HepG2 (cell line): Measurements from ENCODE around the gene FITM1. TPM values are rescaled to one million over a fixed set of nuclear protein-coding genes. Genes with fewer than 3 reads are reported as not detected.

ENCODE experiments used
- EHMT2 ChIP-seq: fragments of 200-600 bp; sonication (generic); IDR thresholded peaks from 2 replicates; pipeline ENCODE4 v1.7.0; 2017; ENCODE audit warnings: antibody characterized with exemption, low read depth, low read length, borderline replicate concordance
- ELF3 ChIP-seq: IDR thresholded peaks from 2 replicates; pipeline ENCODE4 v1.6.1; 2016; ENCODE audit warnings: missing genetic modification reagents, missing compliant biosample characterization
- GPN1 ChIP-seq: sonication (generic); formaldehyde crosslinking; IDR thresholded peaks from 2 replicates; pipeline ENCODE4 v1.5.1; 2020; ENCODE audit warnings: missing genetic modification reagents, borderline replicate concordance
- KDM4B ChIP-seq: sonication (generic); formaldehyde crosslinking; IDR thresholded peaks from 2 replicates; pipeline ENCODE4 v1.4.0; 2020; ENCODE audit warnings: missing genetic modification reagents
- MIXL1 ChIP-seq: IDR thresholded peaks from 2 replicates; pipeline ENCODE4 v1.6.1; 2016
- NR2F2 ChIP-seq: IDR thresholded peaks from 2 replicates; pipeline ENCODE4 v1.6.1; 2012; ENCODE audit warnings: low read depth, inconsistent platforms, borderline replicate concordance
- SIN3A ChIP-seq: IDR thresholded peaks from 2 replicates; pipeline ENCODE4 v1.6.1; 2011; ENCODE audit warnings: low read depth, mild to moderate bottlenecking, control low read depth, low read length, borderline replicate concordance
- TRIM24 ChIP-seq: sonication (generic); formaldehyde crosslinking; IDR thresholded peaks from 2 replicates; pipeline ENCODE4 v1.8.0; 2022; ENCODE audit warnings: mild to moderate bottlenecking, missing genetic modification reagents
- YEATS2 ChIP-seq: sonication (generic); formaldehyde crosslinking; IDR thresholded peaks from 2 replicates; pipeline ENCODE4 v1.4.0; 2020; ENCODE audit warnings: missing genetic modification reagents, borderline replicate concordance
- ZBTB7B ChIP-seq: sonication (generic); formaldehyde crosslinking; IDR thresholded peaks from 2 replicates; pipeline ENCODE4 v1.4.0; 2020; ENCODE audit warnings: missing genetic modification reagents
- ZMYM3 ChIP-seq: sonication (generic); formaldehyde crosslinking; IDR thresholded peaks from 2 replicates; pipeline ENCODE4 v1.5.1; 2020; ENCODE audit warnings: mild to moderate bottlenecking, missing genetic modification reagents
- ZNF232 ChIP-seq: sonication (generic); formaldehyde crosslinking; IDR thresholded peaks from 2 replicates; pipeline ENCODE4 v1.4.0; 2020; ENCODE audit warnings: missing genetic modification reagents, borderline replicate concordance
- ZNF333 ChIP-seq: sonication (generic); formaldehyde crosslinking; IDR thresholded peaks from 2 replicates; pipeline ENCODE4 v1.4.0; 2020; ENCODE audit warnings: mild to moderate bottlenecking, missing genetic modification reagents, borderline replicate concordance
- ZNF367 ChIP-seq: sonication (generic); formaldehyde crosslinking; IDR thresholded peaks from 2 replicates; pipeline ENCODE4 v1.4.0; 2020; ENCODE audit warnings: missing genetic modification reagents, borderline replicate concordance
- ZNF432 ChIP-seq: sonication (generic); formaldehyde crosslinking; IDR thresholded peaks from 2 replicates; pipeline ENCODE4 v1.5.0; 2020; ENCODE audit warnings: missing genetic modification reagents, mild to moderate bottlenecking, borderline replicate concordance
- ZNF484 ChIP-seq: sonication (generic); formaldehyde crosslinking; IDR thresholded peaks from 2 replicates; pipeline ENCODE4 v1.5.1; 2020; ENCODE audit warnings: mild to moderate bottlenecking, low read depth, missing genetic modification reagents, borderline replicate concordance
- ZNF75D ChIP-seq: sonication (generic); formaldehyde crosslinking; IDR thresholded peaks from 2 replicates; pipeline ENCODE4 v1.8.1; 2023; ENCODE audit warnings: missing genetic modification reagents, mild to moderate bottlenecking, borderline replicate concordance
- ZNF776 ChIP-seq: sonication (generic); formaldehyde crosslinking; IDR thresholded peaks from 2 replicates; pipeline ENCODE4 v1.4.0; 2020; ENCODE audit warnings: mild to moderate bottlenecking, missing genetic modification reagents
- ZNF781 ChIP-seq: sonication (generic); formaldehyde crosslinking; IDR thresholded peaks from 2 replicates; pipeline ENCODE4 v1.5.1; 2020; ENCODE audit warnings: borderline replicate concordance, mild to moderate bottlenecking, missing genetic modification reagents; ENCODE audit errors: not compliant biosample characterization
- polyA plus RNA-seq, 8 experiments: library from polyadenylated mRNA; depleted of rRNA in 3 of 8; stranded (reverse) in 7 of 8; unstranded in 1 of 8; fragments of >200 nt; fragmentation: Illumina TruSeq in 4 of 8; extraction: Trizol in 4 of 8; gene quantifications; 2 replicates each; pipeline versions ENCODE4 v1.2.1 to v1.2.3, GENCODE V29; 2011 to 2016; ENCODE audit warnings: low read depth in 4 of 8, missing spikeins in 1 of 8, mixed read lengths in 1 of 8; ENCODE audit not compliant: insufficient read depth in 1 of 8
- total RNA-seq, 5 experiments: library from RNA; depleted of rRNA; stranded (reverse); fragments of >200 nt; fragmentation: Illumina TruSeq; extraction: Trizol; gene quantifications; 2 replicates each; pipeline ENCODE4 v1.2.3, GENCODE V29; 2016; ENCODE audit warnings: low read depth in 1 of 5
- TF ChIP-seq, protein P1 (sequence below): sonication (generic); formaldehyde crosslinking; IDR thresholded peaks from 2 replicates; pipeline ENCODE4 v1.5.1; 2020; ENCODE audit warnings: missing genetic modification reagents, mild to moderate bottlenecking, borderline replicate concordance
- TF ChIP-seq, protein P2 (sequence below): sonication (generic); formaldehyde crosslinking; IDR thresholded peaks from 2 replicates; pipeline ENCODE4 v1.8.1; 2023; ENCODE audit warnings: missing genetic modification reagents, mild to moderate bottlenecking, borderline replicate concordance
- TF ChIP-seq, protein P3 (sequence below): sonication (generic); formaldehyde crosslinking; IDR thresholded peaks from 2 replicates; pipeline ENCODE4 v1.5.0; 2020; ENCODE audit warnings: missing genetic modification reagents
- TF ChIP-seq, protein P4 (sequence below): sonication (generic); formaldehyde crosslinking; IDR thresholded peaks from 2 replicates; pipeline ENCODE4 v1.4.0; 2020; ENCODE audit warnings: missing genetic modification reagents, borderline replicate concordance

The FITM1 gene
- total and polyA plus RNA-seq, 2 of the 13 experiments (the other 11 are each of a cell fraction or from before 2014, with no cell fraction given) = 2.7 to 5.8 TPM

DNA sequence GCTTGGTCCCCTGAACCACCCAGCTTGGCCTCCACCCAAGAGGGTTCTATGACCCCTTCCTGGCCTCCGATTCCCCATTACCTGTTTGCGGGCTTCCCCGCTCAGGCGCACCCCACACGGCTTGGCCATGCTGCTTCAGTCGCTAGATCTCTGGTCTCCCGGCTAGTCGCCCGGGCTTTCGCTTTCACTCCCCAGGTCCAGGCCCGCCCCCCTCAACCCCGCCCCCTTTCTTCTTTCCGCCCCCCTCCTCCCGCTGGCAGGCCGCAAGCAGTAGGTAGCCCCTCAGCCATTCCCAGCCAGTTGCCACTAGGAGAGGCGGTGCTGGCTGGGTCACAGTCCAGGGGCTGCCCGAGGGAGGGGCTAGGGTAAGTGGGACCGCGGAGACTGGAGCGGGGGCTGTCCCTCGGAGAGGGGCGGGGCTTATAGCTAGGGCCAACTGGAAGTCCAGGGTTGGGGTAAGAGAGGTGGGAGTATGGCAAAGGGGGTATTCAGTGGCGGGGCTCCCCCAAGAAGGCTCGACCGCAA is 16.1 kb downstream of the FITM1 start, which contains the start of gene PSME2 (continued):
- TF ChIP-seq ZNF333 (CRISPR knock-in tag) = peak; percentile 80; the same call in 1 of the 2 replicates
- no peak for TF ChIP-seq ZNF232 (CRISPR knock-in tag)
- peak; percentile 11; the same call in 1 of the 2 replicates for TF ChIP-seq MIXL1 (CRISPR knock-in tag)
- TF ChIP-seq ZNF484 (CRISPR knock-in tag) = no peak
- peak; percentile 20; the same call in 1 of the 2 replicates for TF ChIP-seq KDM4B (CRISPR knock-in tag)
- peak; percentile 88; the same call in 1 of the 2 replicates for TF ChIP-seq SIN3A
- TF ChIP-seq ZNF781 (CRISPR knock-in tag) = peak; percentile 41
- TF ChIP-seq ELF3 (CRISPR knock-in tag) = peak; percentile 43; the same call in 1 of the 2 replicates
- peak; percentile 71 for TF ChIP-seq ZMYM3
- TF ChIP-seq TRIM24 = no peak
- no peak for TF ChIP-seq ZNF367 (CRISPR knock-in tag)
- TF ChIP-seq, protein P1, sequence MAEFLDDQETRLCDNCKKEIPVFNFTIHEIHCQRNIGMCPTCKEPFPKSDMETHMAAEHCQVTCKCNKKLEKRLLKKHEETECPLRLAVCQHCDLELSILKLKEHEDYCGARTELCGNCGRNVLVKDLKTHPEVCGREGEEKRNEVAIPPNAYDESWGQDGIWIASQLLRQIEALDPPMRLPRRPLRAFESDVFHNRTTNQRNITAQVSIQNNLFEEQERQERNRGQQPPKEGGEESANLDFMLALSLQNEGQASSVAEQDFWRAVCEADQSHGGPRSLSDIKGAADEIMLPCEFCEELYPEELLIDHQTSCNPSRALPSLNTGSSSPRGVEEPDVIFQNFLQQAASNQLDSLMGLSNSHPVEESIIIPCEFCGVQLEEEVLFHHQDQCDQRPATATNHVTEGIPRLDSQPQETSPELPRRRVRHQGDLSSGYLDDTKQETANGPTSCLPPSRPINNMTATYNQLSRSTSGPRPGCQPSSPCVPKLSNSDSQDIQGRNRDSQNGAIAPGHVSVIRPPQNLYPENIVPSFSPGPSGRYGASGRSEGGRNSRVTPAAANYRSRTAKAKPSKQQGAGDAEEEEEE (CRISPR knock-in tag) = peak; percentile 89; the same call in 1 of the 2 replicates
- TF ChIP-seq ZNF75D (CRISPR knock-in tag) = no peak
- TF ChIP-seq, protein P2, sequence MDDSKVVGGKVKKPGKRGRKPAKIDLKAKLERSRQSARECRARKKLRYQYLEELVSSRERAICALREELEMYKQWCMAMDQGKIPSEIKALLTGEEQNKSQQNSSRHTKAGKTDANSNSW (CRISPR knock-in tag) = no peak
- TF ChIP-seq EHMT2 = no peak
- no peak for TF ChIP-seq ZNF432 (CRISPR knock-in tag)
- TF ChIP-seq, protein P3, sequence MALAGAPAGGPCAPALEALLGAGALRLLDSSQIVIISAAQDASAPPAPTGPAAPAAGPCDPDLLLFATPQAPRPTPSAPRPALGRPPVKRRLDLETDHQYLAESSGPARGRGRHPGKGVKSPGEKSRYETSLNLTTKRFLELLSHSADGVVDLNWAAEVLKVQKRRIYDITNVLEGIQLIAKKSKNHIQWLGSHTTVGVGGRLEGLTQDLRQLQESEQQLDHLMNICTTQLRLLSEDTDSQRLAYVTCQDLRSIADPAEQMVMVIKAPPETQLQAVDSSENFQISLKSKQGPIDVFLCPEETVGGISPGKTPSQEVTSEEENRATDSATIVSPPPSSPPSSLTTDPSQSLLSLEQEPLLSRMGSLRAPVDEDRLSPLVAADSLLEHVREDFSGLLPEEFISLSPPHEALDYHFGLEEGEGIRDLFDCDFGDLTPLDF (CRISPR knock-in tag) = no peak
- TF ChIP-seq NR2F2 = no peak
- peak; percentile 87; the same call in 1 of the 2 replicates for TF ChIP-seq ZBTB7B (CRISPR knock-in tag)
- TF ChIP-seq YEATS2 (CRISPR knock-in tag) = peak; percentile 9; the same call in 1 of the 2 replicates
- no peak for TF ChIP-seq GPN1 (CRISPR knock-in tag)
- peak; percentile 86; the same call in 1 of the 2 replicates for TF ChIP-seq ZNF776 (CRISPR knock-in tag)
- TF ChIP-seq, protein P4, sequence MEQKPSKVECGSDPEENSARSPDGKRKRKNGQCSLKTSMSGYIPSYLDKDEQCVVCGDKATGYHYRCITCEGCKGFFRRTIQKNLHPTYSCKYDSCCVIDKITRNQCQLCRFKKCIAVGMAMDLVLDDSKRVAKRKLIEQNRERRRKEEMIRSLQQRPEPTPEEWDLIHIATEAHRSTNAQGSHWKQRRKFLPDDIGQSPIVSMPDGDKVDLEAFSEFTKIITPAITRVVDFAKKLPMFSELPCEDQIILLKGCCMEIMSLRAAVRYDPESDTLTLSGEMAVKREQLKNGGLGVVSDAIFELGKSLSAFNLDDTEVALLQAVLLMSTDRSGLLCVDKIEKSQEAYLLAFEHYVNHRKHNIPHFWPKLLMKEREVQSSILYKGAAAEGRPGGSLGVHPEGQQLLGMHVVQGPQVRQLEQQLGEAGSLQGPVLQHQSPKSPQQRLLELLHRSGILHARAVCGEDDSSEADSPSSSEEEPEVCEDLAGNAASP = peak; percentile 48
